Stimulated activated memory B cell treated with anti-CD40 and anti-IgM and Interleukin-4, amounts not matched to agents 10 μg/mL and 1 μg/mL and 100 μg/mL, for 72 hours (primary cell): ENCODE measurements around the gene SEPHS1.
"Not testable (repeated sequence)": the region's sequence is repeated elsewhere in the genome, so short reads cannot be mapped to it uniquely, and the experiment has no call there.

Experiments used
- ATAC-seq: fragments of 150-1000 bp; cut with Tn5 transposase; 2 replicates; pipeline ENCODE4 v1.10.0; 2021
- H3K27ac Mint-ChIP-seq: one replicate; pipeline ENCODE4 v1.8.0; 2022; ENCODE audit warnings: mild to moderate bottlenecking, mixed read lengths
- H3K27me3 Mint-ChIP-seq: one replicate; pipeline ENCODE4 v1.8.0; 2022; ENCODE audit warnings: mixed read lengths
- H3K36me3 Mint-ChIP-seq: one replicate; pipeline ENCODE4 v1.8.0; 2022; ENCODE audit warnings: mixed read lengths
- H3K4me1 Mint-ChIP-seq: one replicate; pipeline ENCODE4 v1.8.0; 2022; ENCODE audit warnings: mixed read lengths
- H3K4me3 Mint-ChIP-seq: one replicate; pipeline ENCODE4 v1.8.0; 2022; ENCODE audit warnings: mild to moderate bottlenecking, moderate library complexity, mixed read lengths
- H3K9me3 Mint-ChIP-seq: one replicate; pipeline ENCODE4 v1.8.0; 2022; ENCODE audit warnings: mixed read lengths

SEPHS1 gene

GRCh38 chr10:13348216-13349017, at the start of gene SEPHS1:
Gene SEPHS1, minus strand, starts transcription at chr10:13348293. Its CDS starts 3,343 bp downstream, at chr10:13344950.
- Mint-ChIP-seq H3K27ac (peak within 1 kb of the TSS; percentile 78), H3K27me3 (peaks cover 40% of the 10 kb centered on the region), H3K36me3 (peaks cover 9% of the 10 kb centered on the region), H3K9me3 (no peaks in the 10 kb centered on the region), H3K4me3 (peak within 1 kb of the TSS; percentile 88), H3K4me1 (peaks cover 50% of the 10 kb centered on the region)
- peak; percentile 84 for ATAC-seq

GRCh38 chr10:13397052-13397451, 49.0 kb upstream of the SEPHS1 start:
- peaks cover 41% of the 10 kb centered on the region for H3K27me3 Mint-ChIP-seq
- no peak overlapping the region for H3K4me3 Mint-ChIP-seq
- H3K4me1 Mint-ChIP-seq = no peaks in the 10 kb centered on the region
- H3K36me3 Mint-ChIP-seq = no peaks in the 10 kb centered on the region
- H3K9me3 Mint-ChIP-seq = peaks cover 9% of the 10 kb centered on the region
- ATAC-seq = no peak
- no peak overlapping the region for H3K27ac Mint-ChIP-seq

GRCh38 chr10:13396369-13396768, 48.3 kb upstream of the SEPHS1 start:
- Mint-ChIP-seq H3K4me1 (no peaks in the 10 kb centered on the region), H3K36me3 (no peaks in the 10 kb centered on the region), H3K27ac (no peak overlapping the region), H3K4me3 (no peak overlapping the region), H3K9me3 (peaks cover 9% of the 10 kb centered on the region), H3K27me3 (peaks cover 34% of the 10 kb centered on the region)
- no peak for ATAC-seq

- Mint-ChIP-seq H3K27me3 (peaks cover 28% of the 10 kb centered on the region), H3K27ac (no peak overlapping the region), H3K4me3 (no peak overlapping the region), H3K4me1 (peaks cover 5% of the 10 kb centered on the region), H3K9me3 (peaks cover 9% of the 10 kb centered on the region), H3K36me3 (no peaks in the 10 kb centered on the region)
- no peak for ATAC-seq
Observed at GRCh38 chr10:13395540-13395939, 47.4 kb upstream of the SEPHS1 start.

- no peak for ATAC-seq
- Mint-ChIP-seq H3K4me1 (peaks cover 5% of the 10 kb centered on the region), H3K36me3 (no peaks in the 10 kb centered on the region), H3K27ac (no peak overlapping the region), H3K27me3 (peaks cover 10% of the 10 kb centered on the region), H3K4me3 (no peak overlapping the region), H3K9me3 (peaks cover 3% of the 10 kb centered on the region)
Observed at GRCh38 chr10:13393640-13394039, 45.5 kb upstream of the SEPHS1 start.

GRCh38 chr10:13392701-13393100, 44.6 kb upstream of the SEPHS1 start:
- Mint-ChIP-seq H3K4me3 (no peak overlapping the region), H3K27ac (no peak overlapping the region), H3K27me3 (peaks cover 10% of the 10 kb centered on the region), H3K4me1 (peaks cover 5% of the 10 kb centered on the region), H3K9me3 (peaks cover 3% of the 10 kb centered on the region), H3K36me3 (no peaks in the 10 kb centered on the region)
- no peak for ATAC-seq

GRCh38 chr10:13390604-13391522, 42.8 kb upstream of the SEPHS1 start:
- Mint-ChIP-seq H3K27ac (no peak overlapping the region), H3K9me3 (no peaks in the 10 kb centered on the region), H3K27me3 (peaks cover 10% of the 10 kb centered on the region), H3K4me1 (peaks cover 5% of the 10 kb centered on the region), H3K36me3 (no peaks in the 10 kb centered on the region), H3K4me3 (peak overlapping the region; percentile 21)
- ATAC-seq = peak; percentile 52

- Mint-ChIP-seq H3K27ac (no peak overlapping the region), H3K36me3 (no peaks in the 10 kb centered on the region), H3K27me3 (peaks cover 10% of the 10 kb centered on the region), H3K9me3 (no peaks in the 10 kb centered on the region), H3K4me3 (no peak overlapping the region), H3K4me1 (peaks cover 5% of the 10 kb centered on the region)
- ATAC-seq = no peak
Observed at GRCh38 chr10:13388478-13389230, 40.6 kb upstream of the SEPHS1 start.

- peaks cover 37% of the 10 kb centered on the region for H3K27me3 Mint-ChIP-seq
- no peaks in the 10 kb centered on the region for H3K36me3 Mint-ChIP-seq
- ATAC-seq = no peak
- H3K27ac Mint-ChIP-seq = no peak overlapping the region
- H3K4me3 Mint-ChIP-seq = no peak overlapping the region
- H3K9me3 Mint-ChIP-seq = no peaks in the 10 kb centered on the region
- H3K4me1 Mint-ChIP-seq = peaks cover 13% of the 10 kb centered on the region
Observed at GRCh38 chr10:13386021-13386420, 37.9 kb upstream of the SEPHS1 start.

GRCh38 chr10:13383399-13383761, 35.3 kb upstream of the SEPHS1 start:
- H3K36me3 Mint-ChIP-seq = no peaks in the 10 kb centered on the region
- no peak for ATAC-seq
- peak overlapping the region; percentile 43 for H3K4me3 Mint-ChIP-seq
- no peak overlapping the region for H3K27ac Mint-ChIP-seq
- H3K27me3 Mint-ChIP-seq = peaks cover 62% of the 10 kb centered on the region
- no peaks in the 10 kb centered on the region for H3K9me3 Mint-ChIP-seq
- H3K4me1 Mint-ChIP-seq = peaks cover 11% of the 10 kb centered on the region

- no peak for ATAC-seq
- peak overlapping the region; percentile 43 for H3K4me3 Mint-ChIP-seq
- no peaks in the 10 kb centered on the region for H3K9me3 Mint-ChIP-seq
- H3K4me1 Mint-ChIP-seq = peaks cover 11% of the 10 kb centered on the region
- H3K27ac Mint-ChIP-seq = no peak overlapping the region
- H3K36me3 Mint-ChIP-seq = no peaks in the 10 kb centered on the region
- H3K27me3 Mint-ChIP-seq = peaks cover 66% of the 10 kb centered on the region
Observed at GRCh38 chr10:13382703-13383398, 34.8 kb upstream of the SEPHS1 start.

GRCh38 chr10:13379061-13379460, 31.0 kb upstream of the SEPHS1 start:
- not testable (repeated sequence) for H3K9me3 Mint-ChIP-seq, H3K4me3 Mint-ChIP-seq, H3K27ac Mint-ChIP-seq, ATAC-seq, H3K36me3 Mint-ChIP-seq
- Mint-ChIP-seq H3K27me3 (peaks cover 56% of the 10 kb centered on the region), H3K4me1 (peaks cover 11% of the 10 kb centered on the region)

- Mint-ChIP-seq H3K4me3 (no peak overlapping the region), H3K27me3 (peaks cover 37% of the 10 kb centered on the region), H3K4me1 (no peaks in the 10 kb centered on the region), H3K27ac (no peak overlapping the region), H3K9me3 (no peaks in the 10 kb centered on the region), H3K36me3 (no peaks in the 10 kb centered on the region)
- ATAC-seq = no peak
Observed at GRCh38 chr10:13376746-13377145, 28.7 kb upstream of the SEPHS1 start.

GRCh38 chr10:13376297-13376696, 28.2 kb upstream of the SEPHS1 start:
- H3K9me3 Mint-ChIP-seq = no peaks in the 10 kb centered on the region
- H3K27ac Mint-ChIP-seq = no peak overlapping the region
- no peaks in the 10 kb centered on the region for H3K36me3 Mint-ChIP-seq
- no peaks in the 10 kb centered on the region for H3K4me1 Mint-ChIP-seq
- H3K27me3 Mint-ChIP-seq = peaks cover 33% of the 10 kb centered on the region
- no peak overlapping the region for H3K4me3 Mint-ChIP-seq
- no peak for ATAC-seq
